ENCODE data around the gene FAM50B.

The FAM50B gene

GRCh38 chr6:3888153-3888957 lies 39.2 kb downstream of the FAM50B start:
- Histone ChIP-seq H3K79me2 (ENCODE audit: control insufficient read depth, low read length) (no peaks in the 10 kb centered on the region), H4K20me1 (ENCODE audit: control insufficient read depth, insufficient read depth, low read depth, low read length) (no peaks in the 10 kb centered on the region), H3K4me1 (ENCODE audit: control insufficient read depth, low read length) (no peaks in the 10 kb centered on the region), H3K9me2 (replicated peaks; ENCODE audit: control insufficient read depth, low read length) (no peaks in the 10 kb centered on the region), H3K27me3 (ENCODE audit: control insufficient read depth, low read length) (peaks cover 5% of the 10 kb centered on the region), H3K4me2 (ENCODE audit: low read length) (no peak overlapping the region), H3K27ac (ENCODE audit: low read depth, low read length) (no peak overlapping the region), H3F3A (ENCODE audit: control insufficient read depth, insufficient read depth) (no peaks in the 10 kb centered on the region), H3K4me3 (ENCODE audit: low read length) (no peak overlapping the region), H3K9me3 (ENCODE audit: control insufficient read depth, insufficient read depth, low read length) (no peaks in the 10 kb centered on the region), H3K36me3 (ENCODE audit: control insufficient read depth, low read length) (no peaks in the 10 kb centered on the region)
- TF ChIP-seq EZH2phosphoT487 (IDR thresholded peaks at IDR 0.05; ENCODE audit: borderline replicate concordance, low read length) = no peak
- TF ChIP-seq CTCF (IDR thresholded peaks at IDR 0.05; ENCODE audit: low read depth, low read length, poor library complexity, severe bottlenecking) = no peak

GRCh38 chr6:3890047-3890446 lies 40.9 kb downstream of the FAM50B start:
- Histone ChIP-seq H3K27ac (ENCODE audit: low read depth, low read length) (no peak overlapping the region), H3K79me2 (ENCODE audit: control insufficient read depth, low read length) (no peaks in the 10 kb centered on the region), H4K20me1 (ENCODE audit: control insufficient read depth, insufficient read depth, low read depth, low read length) (no peaks in the 10 kb centered on the region), H3F3A (ENCODE audit: control insufficient read depth, insufficient read depth) (no peaks in the 10 kb centered on the region), H3K27me3 (ENCODE audit: control insufficient read depth, low read length) (no peaks in the 10 kb centered on the region), H3K36me3 (ENCODE audit: control insufficient read depth, low read length) (no peaks in the 10 kb centered on the region), H3K9me2 (replicated peaks; ENCODE audit: control insufficient read depth, low read length) (no peaks in the 10 kb centered on the region), H3K4me3 (ENCODE audit: low read length) (no peak overlapping the region), H3K4me2 (ENCODE audit: low read length) (no peak overlapping the region), H3K9me3 (ENCODE audit: control insufficient read depth, insufficient read depth, low read length) (no peaks in the 10 kb centered on the region), H3K4me1 (ENCODE audit: control insufficient read depth, low read length) (no peaks in the 10 kb centered on the region)
- no peak for TF ChIP-seq EZH2phosphoT487 (IDR thresholded peaks at IDR 0.05; ENCODE audit: borderline replicate concordance, low read length)
- no peak for TF ChIP-seq CTCF (IDR thresholded peaks at IDR 0.05; ENCODE audit: low read depth, low read length, poor library complexity, severe bottlenecking)

- no peaks in the 10 kb centered on the region for H3K9me3 ChIP-seq (ENCODE audit: control insufficient read depth, insufficient read depth, low read length)
- no peak overlapping the region for H3K27ac ChIP-seq (ENCODE audit: low read depth, low read length)
- no peaks in the 10 kb centered on the region for H3K36me3 ChIP-seq (ENCODE audit: control insufficient read depth, low read length)
- H3K4me2 ChIP-seq (ENCODE audit: low read length) = no peak overlapping the region
- H3F3A ChIP-seq (ENCODE audit: control insufficient read depth, insufficient read depth) = no peaks in the 10 kb centered on the region
- H3K4me1 ChIP-seq (ENCODE audit: control insufficient read depth, low read length) = no peaks in the 10 kb centered on the region
- no peaks in the 10 kb centered on the region for H3K9me2 ChIP-seq (replicated peaks; ENCODE audit: control insufficient read depth, low read length)
- no peaks in the 10 kb centered on the region for H4K20me1 ChIP-seq (ENCODE audit: control insufficient read depth, insufficient read depth, low read depth, low read length)
- no peaks in the 10 kb centered on the region for H3K27me3 ChIP-seq (ENCODE audit: control insufficient read depth, low read length)
- no peaks in the 10 kb centered on the region for H3K79me2 ChIP-seq (ENCODE audit: control insufficient read depth, low read length)
- TF ChIP-seq EZH2phosphoT487 (IDR thresholded peaks at IDR 0.05; ENCODE audit: borderline replicate concordance, low read length) (no peak), CTCF (IDR thresholded peaks at IDR 0.05; ENCODE audit: low read depth, low read length, poor library complexity, severe bottlenecking) (no peak)
- H3K4me3 ChIP-seq (ENCODE audit: low read length) = no peak overlapping the region
Measured at GRCh38 chr6:3891883-3892282, 42.7 kb downstream of the FAM50B start.
